ENCODE results near the gene PGLYRP4.

PGLYRP4 gene

GRCh38 chr1:153374071-153374470, 25.4 kb upstream of the PGLYRP4 start:
- no peak for DNase-seq

- DNase-seq: no peak
Observed at GRCh38 chr1:153372571-153372970, 23.9 kb upstream of the PGLYRP4 start.

- DNase-seq: no peak
Observed at GRCh38 chr1:153371231-153371630, 22.6 kb upstream of the PGLYRP4 start.

GRCh38 chr1:153370146-153370545, 21.5 kb upstream of the PGLYRP4 start:
- DNase-seq: no peak

GRCh38 chr1:153368495-153368894, 19.9 kb upstream of the PGLYRP4 start:
- DNase-seq: no peak

- no peak for DNase-seq
Observed at GRCh38 chr1:153367090-153367489, 18.4 kb upstream of the PGLYRP4 start.

GRCh38 chr1:153366261-153366660, 17.6 kb upstream of the PGLYRP4 start:
- no peak for DNase-seq

- no peak for DNase-seq
Observed at GRCh38 chr1:153365696-153366095, 17.1 kb upstream of the PGLYRP4 start.

- DNase-seq: no peak
Observed at GRCh38 chr1:153364766-153365666, 16.4 kb upstream of the PGLYRP4 start.

GRCh38 chr1:153364156-153364555, 15.5 kb upstream of the PGLYRP4 start:
- DNase-seq: no peak

GRCh38 chr1:153363641-153364040, 15.0 kb upstream of the PGLYRP4 start:
- DNase-seq: no peak

- DNase-seq: no peak
Observed at GRCh38 chr1:153362187-153362775, 13.6 kb upstream of the PGLYRP4 start.

- no peak for DNase-seq
Observed at GRCh38 chr1:153361480-153362109, 13.0 kb upstream of the PGLYRP4 start.

GRCh38 chr1:153360592-153361479, 12.2 kb upstream of the PGLYRP4 start:
- no peak for DNase-seq

GRCh38 chr1:153360190-153360589, 11.5 kb upstream of the PGLYRP4 start:
- DNase-seq: no peak

GRCh38 chr1:153359241-153359640, 10.6 kb upstream of the PGLYRP4 start:
- DNase-seq: no peak

- no peak for DNase-seq
Observed at GRCh38 chr1:153358691-153358975, 10.0 kb upstream of the PGLYRP4 start.

- DNase-seq: no peak
Observed at GRCh38 chr1:153357853-153358690, 9.4 kb upstream of the PGLYRP4 start, which contains the start of gene S100A9. TSS of gene S100A9 (plus strand) at chr1:153357854. CDS start at chr1:153358284, 430 bp downstream.

- no peak for DNase-seq
Observed at GRCh38 chr1:153357076-153357852, 8.6 kb upstream of the PGLYRP4 start.

- DNase-seq: no peak
Observed at GRCh38 chr1:153356392-153357075, 7.9 kb upstream of the PGLYRP4 start.
